ENCODE measurements around the gene CD300LD.
"Not testable (repeated sequence)": the region's sequence is repeated elsewhere in the genome, so short reads cannot be mapped to it uniquely, and the experiment has no call there.

The CD300LD gene

DNA sequence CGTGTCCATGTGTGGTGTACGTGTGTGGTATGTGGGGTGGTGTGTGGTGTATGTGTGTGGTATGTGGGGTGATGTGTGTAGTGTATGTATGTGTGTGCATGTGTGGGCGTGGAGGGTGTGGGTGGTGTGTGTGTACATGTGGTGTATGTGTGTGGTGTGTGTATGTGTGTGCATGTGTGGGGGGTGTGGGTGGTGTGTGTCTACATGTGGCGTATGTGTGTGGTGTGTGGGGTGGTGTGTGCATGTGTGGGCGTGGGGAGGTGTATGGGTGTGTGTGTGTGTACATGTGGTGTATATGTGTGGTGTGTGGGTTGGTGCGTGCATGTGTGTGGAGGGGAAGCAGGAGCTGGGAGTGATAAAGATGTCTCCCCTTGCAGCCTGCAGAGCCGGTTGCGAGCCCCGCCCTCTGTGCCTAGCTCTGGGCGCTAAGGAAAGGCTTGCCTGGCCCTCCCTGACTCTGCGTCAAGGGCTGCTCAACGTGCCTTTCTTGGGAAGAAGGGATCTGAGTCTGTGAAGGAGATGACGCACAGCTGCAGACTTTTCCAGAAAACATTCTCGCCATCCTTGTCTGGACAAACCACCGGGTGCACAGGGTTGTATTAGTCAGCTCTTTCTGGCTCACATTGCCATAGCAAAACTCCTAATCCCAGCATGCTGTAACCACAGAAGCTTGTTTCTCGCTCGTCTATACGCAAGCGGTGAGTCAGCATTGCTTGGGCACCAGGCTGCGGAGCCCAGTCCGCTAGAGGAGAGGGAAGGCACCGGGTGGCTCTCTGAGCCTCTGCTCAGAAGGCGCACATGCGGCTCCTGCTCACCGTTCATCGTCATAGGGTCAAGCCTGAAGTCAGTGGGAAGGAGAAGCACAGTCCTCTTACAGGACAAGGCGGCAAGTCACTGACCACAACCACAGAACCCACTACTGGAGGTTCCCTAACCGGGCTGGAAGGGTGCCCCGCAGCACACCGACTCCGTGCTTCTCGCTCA lies 22.8 kb downstream of the CD300LD start:
- DNase-seq = no peak

DNA sequence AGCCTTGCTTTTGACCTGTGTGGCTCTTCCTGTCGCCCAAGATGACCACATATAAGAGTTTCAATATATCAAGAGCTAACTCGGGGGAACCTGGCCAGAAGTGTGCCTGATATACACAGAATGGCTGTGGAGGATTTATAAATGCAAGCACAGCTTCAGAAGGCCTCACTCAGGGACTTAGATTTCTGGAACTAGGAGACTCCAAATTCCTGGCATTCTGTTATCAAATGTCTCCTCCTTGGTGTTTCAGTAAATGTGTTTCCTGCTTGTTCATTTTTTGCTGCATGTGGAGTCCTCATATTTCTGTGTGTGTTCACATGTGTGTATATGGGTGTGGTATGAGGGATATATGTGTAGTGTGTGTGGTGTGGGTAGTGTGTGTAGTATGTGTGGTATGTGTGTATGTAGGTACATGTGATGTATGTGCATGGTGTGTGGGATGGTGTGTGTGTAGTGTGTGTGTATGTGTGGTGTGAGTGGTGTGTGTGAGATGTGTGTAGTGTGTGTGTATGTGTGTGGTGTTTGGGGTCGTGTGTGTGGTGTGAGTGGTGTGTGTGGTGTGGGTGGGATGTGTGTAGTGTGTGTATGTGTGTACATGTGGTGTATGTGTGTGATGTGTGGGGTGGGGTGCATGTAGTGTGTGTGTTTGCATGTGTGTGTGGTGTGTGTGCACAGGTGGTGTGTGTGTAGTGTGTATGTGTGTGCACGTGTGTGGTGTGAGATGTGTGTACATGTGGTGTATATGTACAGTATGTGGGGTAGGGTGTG lies 23.8 kb downstream of the CD300LD start:
- DNase-seq = no peak

DNA sequence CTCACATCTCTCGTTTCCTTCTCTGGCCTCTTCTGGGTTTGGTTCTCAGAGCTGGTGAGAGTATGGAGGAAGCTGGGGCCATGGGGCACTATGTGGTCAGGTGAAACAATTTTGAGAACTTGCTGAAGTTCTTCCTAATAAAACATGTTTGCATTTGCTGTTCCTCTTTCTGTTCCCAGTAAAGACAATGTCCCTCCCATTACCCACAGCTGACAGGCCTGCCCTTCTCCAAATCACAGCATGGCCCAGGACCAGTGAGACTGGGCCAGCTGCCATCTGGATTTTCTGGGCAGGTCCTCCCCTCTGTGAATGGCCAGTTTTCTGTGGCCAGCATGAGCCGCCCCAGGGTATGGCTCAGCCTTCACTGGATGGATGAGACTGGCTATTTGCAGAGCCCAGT lies 24.7 kb downstream of the CD300LD start, which contains the start of gene CD300H:
Gene CD300H (minus strand): TSS at position 113 of the 400 bp plus-strand sequence.
- DNase-seq = no peak

DNA sequence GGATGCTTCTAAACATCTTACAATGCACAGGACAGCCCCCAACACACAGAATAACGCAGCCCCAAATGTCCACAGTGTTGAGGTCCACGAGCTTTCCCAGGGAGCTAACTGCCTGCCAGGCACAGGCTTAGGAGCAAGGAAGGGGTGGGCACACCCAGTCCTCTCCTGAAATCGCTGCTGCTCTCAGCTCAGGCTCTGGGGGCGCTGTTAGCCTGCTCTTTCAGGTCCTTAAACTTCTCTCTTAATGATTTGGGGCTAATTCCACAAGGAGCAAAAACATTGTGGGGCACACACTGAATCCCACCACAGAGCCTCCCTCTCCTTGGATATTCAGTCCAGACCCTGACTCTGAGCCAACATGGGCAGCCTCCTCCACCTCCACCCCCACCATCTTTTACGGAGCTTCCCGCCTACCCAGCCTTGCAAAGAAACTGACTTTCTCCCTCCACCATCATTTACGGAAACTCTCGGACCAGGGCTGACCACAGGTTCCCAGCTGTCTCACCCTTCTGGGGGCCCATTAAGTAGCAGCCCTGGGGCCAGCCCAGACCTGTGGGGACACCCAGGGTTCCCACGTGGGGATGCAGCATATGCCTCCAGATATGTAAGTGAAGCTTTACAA lies 25.8 kb downstream of the CD300LD start:
- DNase-seq = peak; percentile 37

DNA sequence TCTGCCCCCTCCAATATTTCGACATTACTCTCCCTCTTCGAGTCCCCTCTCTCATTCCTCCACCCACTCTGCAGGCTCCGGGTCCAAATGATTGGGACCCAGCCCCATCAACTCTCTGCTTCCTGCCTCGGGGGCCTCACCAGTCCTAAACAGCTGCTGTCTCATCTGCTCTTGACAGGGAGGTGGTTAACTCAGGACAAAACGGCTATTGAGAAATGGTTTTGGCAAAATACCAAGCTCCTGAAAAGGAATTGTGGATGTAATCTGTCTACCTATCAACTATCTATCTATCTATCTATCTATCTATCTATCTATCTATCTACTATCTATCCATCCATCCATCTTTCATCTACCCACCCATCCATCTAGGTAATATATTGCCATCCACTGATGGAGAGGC lies 27.0 kb downstream of the CD300LD start:
- DNase-seq = no peak

DNA sequence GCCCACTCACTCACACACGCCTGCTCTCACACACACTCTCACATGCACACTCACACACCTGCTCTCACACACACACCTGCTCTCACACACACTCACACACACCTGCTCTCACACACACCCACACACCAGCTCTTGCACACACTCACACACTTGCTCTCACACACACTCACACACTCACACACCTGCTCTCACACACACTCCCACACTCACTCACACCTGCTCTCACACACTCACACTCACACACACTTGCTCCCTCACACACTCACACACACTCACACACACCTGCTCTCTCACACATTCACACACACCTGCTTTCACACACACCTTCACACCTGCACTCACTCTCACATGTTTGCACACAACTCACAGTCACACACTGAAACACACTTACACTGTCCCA lies 28.7 kb downstream of the CD300LD start:
- no peak for DNase-seq

DNA sequence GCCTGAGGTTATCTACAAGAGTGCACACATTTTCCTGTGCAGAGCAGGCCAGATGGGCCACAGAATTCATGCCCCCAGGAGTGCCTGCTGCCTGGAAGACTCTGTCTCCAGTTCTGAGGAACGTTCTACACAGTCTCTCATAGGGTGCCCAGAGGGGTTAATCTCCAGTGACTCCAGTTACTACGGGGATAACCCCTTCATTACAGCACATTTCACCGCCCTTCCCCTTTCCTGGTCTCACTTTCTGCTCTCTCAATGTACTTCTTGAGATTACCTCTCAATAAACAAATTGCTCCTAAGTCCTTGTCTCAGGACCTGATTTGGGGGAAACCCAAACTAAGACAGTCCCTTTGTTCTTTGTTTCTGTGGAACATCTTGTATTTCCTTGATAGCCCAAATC lies 30.5 kb downstream of the CD300LD start:
- DNase-seq = no peak

DNA sequence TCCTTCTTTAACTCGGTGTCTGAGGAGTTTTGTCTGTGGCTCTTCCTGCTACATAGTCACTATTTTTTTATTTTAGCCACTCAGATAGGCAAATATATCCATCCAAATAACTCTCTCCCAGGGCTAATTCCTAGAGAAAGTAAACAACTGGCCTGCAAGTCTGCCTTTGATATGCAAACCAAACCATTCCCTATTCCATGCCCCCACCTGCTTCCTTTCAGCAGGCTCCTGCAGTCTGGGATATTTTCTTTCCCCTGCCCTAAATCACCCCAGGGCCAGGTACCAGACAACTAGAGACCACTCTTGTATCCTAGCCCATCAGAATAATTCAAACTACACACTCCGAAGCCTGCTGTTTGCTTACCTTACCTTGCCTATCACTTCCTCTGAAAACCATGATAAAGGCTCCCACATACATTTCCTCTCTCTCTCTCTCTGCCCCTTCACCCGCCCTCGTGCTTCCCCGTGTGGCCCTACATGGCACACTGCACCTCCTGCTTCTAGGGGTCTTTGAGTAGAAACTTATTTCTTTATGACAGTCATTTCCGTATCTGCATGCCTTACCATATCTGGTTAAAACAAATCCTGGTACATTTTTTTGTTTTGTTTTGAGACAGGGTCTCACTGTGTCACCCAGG lies 33.1 kb downstream of the CD300LD start:
- no peak for DNase-seq

DNA sequence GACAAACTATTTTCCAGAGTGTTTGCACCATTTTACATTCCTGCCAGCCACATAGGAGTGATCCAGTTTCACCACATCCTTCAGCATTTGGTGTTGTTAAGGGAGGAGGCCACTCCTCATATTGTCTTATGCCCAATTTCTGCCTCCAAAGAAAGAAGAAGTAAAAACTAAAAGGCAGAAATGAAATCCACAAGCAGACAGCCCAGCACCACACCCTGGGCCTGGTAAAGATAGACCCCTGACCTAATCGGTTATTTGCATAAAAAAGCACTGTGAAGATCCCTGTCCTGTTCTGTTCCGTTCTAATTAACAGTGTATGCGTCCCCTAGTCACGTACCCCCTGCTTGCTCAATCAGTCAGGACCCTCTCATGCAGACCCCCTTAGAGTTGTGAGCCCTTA lies 33.7 kb downstream of the CD300LD start:
- DNase-seq = not testable (repeated sequence)

DNA sequence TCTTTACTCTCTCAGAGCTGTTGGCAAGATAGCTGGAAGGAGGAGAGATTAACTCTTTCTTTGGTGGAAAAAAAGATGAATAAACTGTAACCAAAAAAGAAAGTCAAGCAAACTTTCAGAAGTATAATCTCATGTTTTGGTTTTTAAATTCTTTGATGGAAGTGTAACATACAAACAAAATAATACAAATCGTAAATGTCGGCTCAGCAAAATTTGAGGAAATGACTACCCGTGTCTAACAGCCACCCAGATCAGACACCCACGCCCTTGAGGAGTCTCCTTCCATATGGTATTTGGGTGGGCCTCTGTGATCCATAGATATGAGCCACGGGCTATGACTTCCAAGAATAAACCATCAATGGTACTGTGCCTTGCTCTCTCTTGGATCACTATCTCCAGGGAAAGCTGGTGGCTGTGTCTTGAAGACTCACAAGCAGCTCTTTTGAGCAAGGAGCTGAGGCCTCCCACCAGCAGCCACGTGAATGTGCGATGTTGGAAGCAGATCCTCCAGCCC lies 36.6 kb downstream of the CD300LD start:
- no peak for DNase-seq

DNA sequence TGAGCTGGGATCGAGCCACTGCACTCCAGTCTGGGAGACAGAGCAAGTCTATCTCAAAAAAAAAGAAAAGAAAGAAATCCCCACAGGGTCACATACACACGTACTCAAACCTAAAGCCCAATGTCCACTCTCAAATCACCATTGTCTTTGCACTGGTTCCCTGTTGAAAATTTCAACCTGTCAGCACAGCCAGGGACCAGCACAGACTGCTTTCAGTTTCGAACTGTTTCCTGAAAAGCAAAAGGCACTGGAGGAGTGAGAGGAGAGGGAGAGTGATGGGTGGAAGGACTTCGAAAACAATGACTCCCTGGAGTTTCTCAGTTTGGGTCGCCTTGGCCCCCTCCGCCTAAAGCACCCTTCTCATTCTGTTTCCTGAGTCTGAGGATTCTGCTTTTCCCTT lies 37.2 kb downstream of the CD300LD start:
- DNase-seq = no peak

DNA sequence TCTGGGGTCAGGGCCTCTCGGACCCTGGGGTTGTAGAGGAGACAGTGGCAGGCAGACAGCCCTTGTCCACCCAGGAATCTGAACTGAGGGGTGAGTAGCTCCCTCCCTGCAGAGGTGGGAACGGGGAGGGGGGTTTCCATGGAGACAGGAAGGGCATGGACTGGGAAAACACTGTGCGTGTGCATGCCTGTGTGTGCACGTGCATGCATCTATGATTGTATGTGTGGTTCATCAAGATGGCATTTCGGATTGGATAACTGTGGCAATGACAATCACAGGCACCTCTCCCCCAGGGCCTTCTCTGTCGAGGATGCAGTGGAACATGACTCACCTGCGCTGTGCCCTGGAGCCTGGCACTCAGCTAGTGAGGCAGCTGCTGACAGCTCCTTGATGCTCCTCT lies 40.0 kb downstream of the CD300LD start:
- DNase-seq = no peak

DNA sequence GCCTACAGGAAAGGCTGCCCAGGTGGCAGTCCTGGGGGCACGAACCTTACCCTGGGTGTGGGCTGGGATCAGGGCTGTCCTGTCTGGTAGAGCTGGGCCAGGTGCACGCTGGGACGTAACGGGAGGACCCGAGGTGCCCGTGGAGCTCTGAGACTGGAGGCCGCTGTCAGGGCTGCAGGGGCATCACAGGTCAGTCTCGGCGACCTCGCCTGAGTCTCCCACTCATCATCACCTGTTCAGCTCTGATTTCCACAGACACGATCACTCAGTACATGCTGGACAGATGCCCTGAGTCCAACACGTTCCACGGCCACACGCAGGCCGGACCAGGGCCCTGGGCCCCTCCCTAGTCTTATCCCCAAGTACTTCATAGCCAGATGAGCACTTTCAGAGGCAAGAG lies 41.5 kb downstream of the CD300LD start:
- DNase-seq = no peak

DNA sequence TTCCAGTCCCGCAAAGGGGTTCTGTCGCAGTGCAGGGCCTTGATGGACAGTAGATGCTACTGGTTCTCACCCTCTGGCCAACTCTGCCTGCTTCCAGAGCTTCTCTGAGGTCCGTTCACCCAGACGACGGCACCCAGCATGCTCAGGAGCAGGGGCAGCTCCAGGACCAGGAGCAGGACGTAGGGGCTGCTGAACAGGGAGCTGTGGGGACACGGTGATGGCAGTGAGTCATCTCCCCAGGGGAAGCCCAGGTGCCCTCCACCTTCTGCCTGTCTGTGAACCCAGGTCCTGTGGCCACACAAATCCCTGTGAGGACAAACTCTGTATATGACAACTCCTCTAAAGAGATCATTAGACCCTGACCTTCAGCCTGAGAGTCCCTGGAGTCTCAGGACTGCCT lies 42.7 kb downstream of the CD300LD start:
- DNase-seq = no peak

DNA sequence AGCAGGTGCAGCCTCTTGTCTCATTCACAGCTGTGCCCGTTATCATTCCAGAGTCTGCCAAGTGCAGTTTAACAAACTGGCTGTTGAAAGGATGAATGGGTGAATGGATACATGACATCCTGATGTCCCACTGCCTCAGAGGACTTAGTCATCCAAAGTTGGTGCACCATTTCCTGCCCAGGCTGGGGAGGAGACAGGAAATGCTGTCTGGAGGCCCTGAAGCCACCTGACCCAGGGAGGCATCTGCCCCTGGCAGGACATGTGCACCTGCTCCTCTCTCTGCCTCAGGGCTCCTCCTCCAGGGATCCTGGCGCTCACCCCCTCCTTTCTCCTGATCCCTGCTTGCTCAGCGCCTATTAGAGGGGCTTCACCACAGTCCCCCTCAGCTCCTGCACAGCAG lies 44.3 kb downstream of the CD300LD start:
- no peak for DNase-seq

DNA sequence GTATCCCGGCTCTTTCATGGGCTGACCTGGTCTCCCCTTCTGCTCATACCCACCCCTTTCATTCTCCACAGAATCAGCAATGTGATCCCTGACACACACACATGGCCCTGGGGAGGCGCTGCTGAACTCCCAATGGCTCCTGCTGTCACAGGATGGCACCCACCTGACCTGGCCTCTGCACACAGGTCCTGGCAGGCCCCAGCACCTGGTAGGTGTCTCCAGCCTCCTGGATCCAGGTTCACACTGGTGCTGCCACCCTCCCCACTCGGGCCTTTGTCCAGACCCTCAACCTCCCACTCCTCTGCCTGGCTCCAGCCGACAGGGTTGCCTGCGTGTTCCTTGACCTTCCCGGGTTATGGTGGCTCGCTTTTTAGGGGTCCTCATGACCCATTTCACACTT lies 44.8 kb downstream of the CD300LD start:
- no peak for DNase-seq

DNA sequence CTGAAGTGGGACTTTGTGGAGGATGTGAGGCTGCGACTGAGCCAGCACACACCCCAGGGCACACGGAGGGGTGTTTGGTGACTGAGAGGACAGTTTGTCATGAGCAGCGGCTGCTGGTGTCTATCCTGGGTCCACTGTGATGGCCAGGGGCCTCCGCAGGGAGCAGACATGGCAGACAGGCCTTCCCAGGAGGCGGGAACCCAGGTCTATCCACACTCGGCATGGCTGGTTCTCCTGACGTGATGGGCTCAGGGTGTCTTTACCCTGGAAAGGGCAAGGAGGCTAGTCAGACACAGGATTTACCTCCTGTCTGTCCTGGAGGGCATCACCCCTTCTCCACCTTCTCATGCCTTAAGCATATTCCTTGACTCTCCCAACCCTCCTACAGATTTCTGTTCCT lies 45.5 kb downstream of the CD300LD start:
- DNase-seq = no peak

DNA sequence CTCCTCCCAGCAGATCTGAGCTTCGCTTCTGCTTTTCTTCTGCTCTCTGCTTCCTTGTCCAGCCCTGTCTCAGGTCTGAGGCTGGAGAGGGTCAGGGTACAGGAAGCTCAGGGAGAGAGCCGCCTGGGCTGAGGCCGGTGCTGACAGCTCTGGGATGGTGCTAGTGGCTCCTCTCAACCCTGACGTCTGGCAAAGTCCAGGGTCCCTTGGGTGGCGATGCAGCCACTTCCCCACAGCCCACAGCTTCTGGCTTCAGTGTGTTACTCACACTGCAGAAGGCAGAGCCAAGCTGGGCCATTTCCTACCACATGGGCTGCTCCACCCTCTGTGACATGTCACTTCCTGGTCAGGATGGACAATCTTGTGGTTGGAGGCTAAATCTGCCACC lies 46.2 kb downstream of the CD300LD start, which contains the start of gene CD300C:
Gene CD300C (minus strand): TSS at position 273 of the 388 bp plus-strand sequence. CDS start 333 bp downstream, outside the sequence.
- no peak for DNase-seq

DNA sequence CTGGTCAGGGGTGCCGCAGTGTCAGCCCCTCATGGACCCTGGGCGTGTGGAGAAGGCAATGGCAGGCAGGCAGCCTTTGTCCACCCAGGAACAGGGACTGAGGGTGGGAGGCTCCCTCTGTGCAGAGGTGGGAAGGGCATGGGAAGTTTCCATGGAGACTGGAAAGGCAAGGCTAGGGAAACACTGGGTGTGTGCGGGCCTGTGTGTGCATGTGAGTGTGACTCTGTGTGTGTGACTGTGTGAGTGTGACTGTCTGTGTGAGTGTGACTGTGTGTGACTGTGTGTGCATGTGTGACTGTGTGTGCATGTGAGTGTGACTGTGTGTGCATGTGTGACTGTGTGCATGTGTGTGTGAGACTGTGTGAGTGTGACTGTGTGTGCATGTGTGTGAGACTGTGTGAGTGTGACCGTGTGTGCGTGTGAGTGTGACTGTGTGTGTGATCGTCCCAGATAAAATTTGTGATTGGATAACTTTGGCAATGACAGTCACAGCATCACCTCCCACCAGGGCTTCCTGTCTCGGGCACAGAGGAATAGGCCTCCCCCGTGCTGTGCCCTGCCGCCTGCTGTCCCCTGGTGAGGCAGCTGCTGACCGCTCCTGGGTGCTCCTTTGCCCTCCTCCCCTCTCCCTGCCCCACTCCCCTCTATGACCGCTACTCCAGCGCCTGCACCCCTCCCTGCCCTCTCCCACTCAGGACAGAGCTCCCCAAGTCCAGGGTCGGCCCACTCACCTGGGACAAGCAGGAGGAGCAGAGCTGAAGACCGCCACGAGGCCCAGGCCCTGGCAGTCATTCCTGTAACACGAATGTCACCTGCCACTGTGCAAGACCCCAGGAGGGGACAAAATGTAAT lies 46.9 kb downstream of the CD300LD start:
- no peak for DNase-seq

DNA sequence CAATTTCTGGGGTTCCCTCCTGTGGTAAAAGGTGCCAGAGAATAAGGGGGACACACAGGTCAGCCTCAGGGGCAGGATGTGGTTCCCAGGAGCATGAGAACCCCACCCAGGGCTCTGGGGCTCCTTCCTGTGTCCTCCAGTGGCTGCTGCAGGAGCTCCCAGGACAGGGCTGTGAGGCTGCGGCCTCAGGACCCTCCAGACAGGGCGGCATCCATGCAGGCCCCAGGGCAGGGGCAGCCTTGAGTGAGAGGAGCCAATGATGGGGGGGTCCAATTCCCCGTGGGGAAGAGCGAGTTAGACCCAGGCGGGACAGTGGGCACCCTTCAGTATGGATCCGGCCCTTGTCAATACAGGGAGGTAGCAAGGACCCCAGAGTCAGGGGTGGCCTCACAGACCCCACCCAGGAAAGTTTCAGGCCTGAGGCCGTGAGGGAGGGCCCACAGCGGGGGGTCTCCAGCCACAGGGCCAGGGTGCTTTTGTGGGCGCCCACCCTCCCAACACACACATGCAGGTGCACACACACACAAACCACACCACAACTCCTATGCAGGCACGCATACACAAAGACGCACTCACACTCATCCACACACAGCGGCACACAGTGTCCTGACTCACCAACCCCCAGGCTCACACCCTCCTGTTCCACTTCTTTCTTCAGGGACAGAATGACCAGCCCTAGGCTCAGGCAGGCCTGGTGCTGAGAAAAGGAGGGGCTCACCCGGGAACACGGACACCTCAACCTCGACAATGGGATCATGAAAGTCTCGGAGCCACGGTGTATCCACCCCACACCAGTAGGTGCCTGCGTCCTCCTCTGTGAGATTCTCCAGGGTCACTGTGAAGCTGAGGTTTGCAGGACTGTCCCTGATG lies 48.0 kb downstream of the CD300LD start:
- DNase-seq = no peak

DNA sequence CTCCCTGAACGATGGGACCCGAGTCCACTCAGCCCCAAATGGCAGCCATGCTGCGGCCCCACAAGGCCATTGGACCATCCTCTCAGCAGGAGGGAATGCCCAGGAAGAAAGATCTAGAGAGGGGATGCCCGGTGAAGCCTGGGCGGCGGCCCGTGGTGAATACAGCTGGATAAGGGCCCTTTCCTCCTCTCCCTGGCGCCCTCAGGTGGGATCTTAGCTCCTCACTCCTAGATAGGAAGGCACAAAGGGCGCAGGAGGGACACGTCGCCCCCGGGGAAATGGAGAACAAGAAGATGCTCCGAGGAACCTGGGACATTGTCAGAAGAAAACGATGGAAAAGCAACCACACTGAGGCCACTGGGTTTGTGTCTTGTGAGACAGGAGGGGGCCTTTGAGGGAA lies 48.7 kb downstream of the CD300LD start:
- DNase-seq = no peak
